WTC11 (cell line): ENCODE results near the gene DRD2. TPM values are rescaled to one million over a fixed set of nuclear protein-coding genes. Genes with fewer than 3 reads are reported as not detected.

Experiments used
- ATAC-seq: fragments of 200-7000 bp; cut with Tn5 transposase; 2 replicates; pipeline ENCODE4 v1.10.0; 2021; ENCODE audit warnings: mild to moderate bottlenecking, moderate library complexity
- CTCF ChIA-PET: fragments of 300-600 bp; sonication (Branson Sonifier 250); formaldehyde crosslinking; loops from one replicate; lab custom pipeline; 2021; ENCODE audit warnings: antibody characterized with exemption; lab: Charles Lee
- POLR2A ChIA-PET: fragments of 350-600 bp; sonication (Branson Sonifier 250); formaldehyde crosslinking; loops from one replicate; lab custom pipeline; 2021; ENCODE audit warnings: antibody characterized with exemption; lab: Charles Lee
- DNase-seq: peaks from one replicate; pipeline ENCODE4 v3.0.0; 2021; ENCODE audit warnings: low spot score
- H3K27ac Mint-ChIP-seq: 2 replicates; pipeline ENCODE4 v1.8.0; 2021; ENCODE audit warnings: mixed read lengths
- H3K27me3 Mint-ChIP-seq: 2 replicates; pipeline ENCODE4 v1.8.0; 2021; ENCODE audit warnings: low read depth, mild to moderate bottlenecking, moderate library complexity, mixed read lengths
- H3K36me3 Mint-ChIP-seq: 2 replicates; pipeline ENCODE4 v1.8.0; 2021; ENCODE audit warnings: mixed read lengths
- H3K4me1 Mint-ChIP-seq: 2 replicates; pipeline ENCODE4 v1.8.0; 2022; ENCODE audit warnings: mixed read lengths
- H3K4me3 Mint-ChIP-seq: 2 replicates; pipeline ENCODE4 v1.8.0; 2021; ENCODE audit warnings: mild to moderate bottlenecking, moderate library complexity, mixed read lengths
- H3K9me3 Mint-ChIP-seq: 2 replicates; pipeline ENCODE4 v1.8.0; 2021; ENCODE audit warnings: mixed read lengths
- CBFB ChIP-seq: sonication (generic); formaldehyde crosslinking; IDR thresholded peaks from 2 replicates; pipeline ENCODE4 v1.8.1; 2022; ENCODE audit warnings: mild to moderate bottlenecking, low read depth, missing genetic modification reagents
- CREB1 ChIP-seq: sonication (generic); formaldehyde crosslinking; IDR thresholded peaks from 2 replicates; pipeline ENCODE4 v1.8.0; 2023; ENCODE audit warnings: mild to moderate bottlenecking, missing genetic modification reagents
- CTCF ChIP-seq: fragments of 200-600 bp; IDR thresholded peaks from 2 replicates; pipeline ENCODE4 v1.8.0; 2022; ENCODE audit warnings: antibody characterized with exemption
- E2F5 ChIP-seq: sonication (generic); formaldehyde crosslinking; IDR thresholded peaks from 2 replicates; pipeline ENCODE4 v1.8.1; 2022; ENCODE audit warnings: mild to moderate bottlenecking, moderate library complexity, missing genetic modification reagents
- GTF2I ChIP-seq: fragments of 250-450 bp; sonication (Bioruptor Pico); conservative IDR thresholded peaks from 2 replicates; pipeline ENCODE4 v1.4.0; 2021; ENCODE audit warnings: mild to moderate bottlenecking
- MAX ChIP-seq: sonication (generic); formaldehyde crosslinking; IDR thresholded peaks from 2 replicates; pipeline ENCODE4 v1.8.0; 2022; ENCODE audit warnings: mild to moderate bottlenecking, missing genetic modification reagents
- MXD4 ChIP-seq: fragments of 250-450 bp; sonication (Bioruptor Pico); IDR thresholded peaks from 2 replicates; pipeline ENCODE4 v1.8.0; 2021; ENCODE audit warnings: mild to moderate bottlenecking, moderate library complexity, borderline replicate concordance
- NFE2L1 ChIP-seq: sonication (generic); formaldehyde crosslinking; IDR thresholded peaks from 2 replicates; pipeline ENCODE4 v1.8.1; 2023; ENCODE audit warnings: missing genetic modification reagents
- NR1H2 ChIP-seq: sonication (generic); formaldehyde crosslinking; IDR thresholded peaks from 2 replicates; pipeline ENCODE4 v1.9.0; 2021; ENCODE audit warnings: mild to moderate bottlenecking, moderate library complexity, missing genetic modification reagents
- NR3C1 ChIP-seq: sonication (generic); formaldehyde crosslinking; conservative IDR thresholded peaks from 2 replicates; pipeline ENCODE4 v1.8.1; 2023; ENCODE audit warnings: low read depth, mild to moderate bottlenecking, missing genetic modification reagents
- OVOL2 ChIP-seq: fragments of 250-450 bp; sonication (Bioruptor Pico); IDR thresholded peaks from 2 replicates; pipeline ENCODE4 v1.9.0; 2021; ENCODE audit warnings: mild to moderate bottlenecking, borderline replicate concordance
- PRDM15 ChIP-seq: sonication (generic); formaldehyde crosslinking; IDR thresholded peaks from 2 replicates; pipeline ENCODE4 v1.8.0; 2022; ENCODE audit warnings: missing genetic modification reagents
- SOX15 ChIP-seq: fragments of 250-450 bp; sonication (Bioruptor Pico); IDR thresholded peaks from 2 replicates; pipeline ENCODE4 v1.9.0; 2021; ENCODE audit warnings: mild to moderate bottlenecking
- TEAD1 ChIP-seq: sonication (generic); formaldehyde crosslinking; IDR thresholded peaks from 2 replicates; pipeline ENCODE4 v1.8.0; 2022; ENCODE audit warnings: mild to moderate bottlenecking, missing genetic modification reagents
- TEAD4 ChIP-seq: sonication (generic); formaldehyde crosslinking; IDR thresholded peaks from 2 replicates; pipeline ENCODE4 v1.8.0; 2022; ENCODE audit warnings: mild to moderate bottlenecking, missing genetic modification reagents
- ZBTB21 ChIP-seq: sonication (generic); formaldehyde crosslinking; IDR thresholded peaks from 2 replicates; pipeline ENCODE4 v1.8.1; 2023; ENCODE audit warnings: mild to moderate bottlenecking, missing genetic modification reagents, borderline replicate concordance
- ZNF281 ChIP-seq: sonication (generic); formaldehyde crosslinking; IDR thresholded peaks from 2 replicates; pipeline ENCODE4 v1.8.0; 2023; ENCODE audit warnings: mild to moderate bottlenecking, missing genetic modification reagents
- total RNA-seq: library from RNA; stranded (reverse); gene quantifications from 3 replicates; pipeline ENCODE4 v1.2.3, GENCODE V29; 2021
- TF ChIP-seq, protein P1 (sequence below): sonication (generic); formaldehyde crosslinking; IDR thresholded peaks from 2 replicates; pipeline ENCODE4 v1.8.1; 2022; ENCODE audit warnings: low read depth, missing genetic modification reagents, borderline replicate concordance
- TF ChIP-seq, protein P2 (sequence below): sonication (generic); formaldehyde crosslinking; IDR thresholded peaks from 2 replicates; pipeline ENCODE4 v1.8.1; 2022; ENCODE audit warnings: low read depth, mild to moderate bottlenecking, moderate library complexity, missing genetic modification reagents, borderline replicate concordance
- TF ChIP-seq, protein P3 (sequence below): sonication (generic); formaldehyde crosslinking; conservative IDR thresholded peaks from 2 replicates; pipeline ENCODE4 v1.8.1; 2022; ENCODE audit warnings: mild to moderate bottlenecking, missing genetic modification reagents
- TF ChIP-seq, protein P4 (sequence below): sonication (generic); formaldehyde crosslinking; IDR thresholded peaks from 2 replicates; pipeline ENCODE4 v1.8.1; 2022; ENCODE audit warnings: missing genetic modification reagents, borderline replicate concordance

Gene DRD2
- total RNA-seq, 1 experiment from 2014 or later, result 0.20 TPM

DNA sequence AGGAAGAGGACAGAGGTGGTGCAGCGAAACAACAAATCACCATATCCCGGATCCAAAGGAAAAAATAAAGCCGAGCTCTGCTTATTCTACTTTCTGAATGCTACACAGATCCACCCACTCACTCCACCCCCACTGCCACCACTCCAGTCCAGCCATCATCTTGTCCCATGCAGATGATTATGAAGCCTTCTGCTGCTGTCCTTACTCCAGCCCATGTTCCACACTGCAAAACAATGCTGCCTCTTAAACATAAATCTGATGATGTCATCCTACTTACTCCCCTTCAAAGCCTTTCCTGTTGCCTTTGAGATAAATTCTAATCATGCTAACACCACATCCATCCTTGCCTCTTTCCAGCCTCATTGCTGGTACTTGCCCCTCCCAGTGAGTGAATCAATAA is 6.5 kb upstream of the DRD2 start:
- DNase-seq (no peak), ATAC-seq (no peak)
- 0 out of 2 replicates have a peak, but pooled peaks cover 3% of the 10 kb centered on the region for H3K9me3 Mint-ChIP-seq
- H3K27me3 Mint-ChIP-seq, result peaks cover 12% of the 10 kb centered on the region
- POLR2A ChIA-PET, result no interaction called here
- CTCF ChIA-PET, result interaction anchor here (1.2 kb wide), 1 partner anchor 24 kb away, joined by 3 read pairs; no protein-coding TSS in a partner anchor
- TF ChIP-seq E2F5 (CRISPR knock-in tag) (no peak), MXD4 (CRISPR knock-in tag) (no peak), ZBTB21 (CRISPR knock-in tag) (no peak)
- TF ChIP-seq, all 79 proteins: peak for 0
- Mint-ChIP-seq H3K36me3 (no peaks in the 10 kb centered on the region), H3K4me3 (no peak overlapping the region), H3K27ac (no peak overlapping the region), H3K4me1 (no peaks in the 10 kb centered on the region)

- CTCF ChIA-PET, result interaction anchor here (1.2 kb wide), 1 partner anchor 23 kb away, joined by 3 read pairs; no protein-coding TSS in a partner anchor
- H3K27me3 Mint-ChIP-seq, result peaks cover 16% of the 10 kb centered on the region
- no peak for TF ChIP-seq NR3C1 (CRISPR knock-in tag)
- TF ChIP-seq, protein P1, sequence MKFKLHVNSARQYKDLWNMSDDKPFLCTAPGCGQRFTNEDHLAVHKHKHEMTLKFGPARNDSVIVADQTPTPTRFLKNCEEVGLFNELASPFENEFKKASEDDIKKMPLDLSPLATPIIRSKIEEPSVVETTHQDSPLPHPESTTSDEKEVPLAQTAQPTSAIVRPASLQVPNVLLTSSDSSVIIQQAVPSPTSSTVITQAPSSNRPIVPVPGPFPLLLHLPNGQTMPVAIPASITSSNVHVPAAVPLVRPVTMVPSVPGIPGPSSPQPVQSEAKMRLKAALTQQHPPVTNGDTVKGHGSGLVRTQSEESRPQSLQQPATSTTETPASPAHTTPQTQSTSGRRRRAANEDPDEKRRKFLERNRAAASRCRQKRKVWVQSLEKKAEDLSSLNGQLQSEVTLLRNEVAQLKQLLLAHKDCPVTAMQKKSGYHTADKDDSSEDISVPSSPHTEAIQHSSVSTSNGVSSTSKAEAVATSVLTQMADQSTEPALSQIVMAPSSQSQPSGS, result no peak
- TF ChIP-seq CREB1 (CRISPR knock-in tag), result no peak
- TF ChIP-seq, protein P2, sequence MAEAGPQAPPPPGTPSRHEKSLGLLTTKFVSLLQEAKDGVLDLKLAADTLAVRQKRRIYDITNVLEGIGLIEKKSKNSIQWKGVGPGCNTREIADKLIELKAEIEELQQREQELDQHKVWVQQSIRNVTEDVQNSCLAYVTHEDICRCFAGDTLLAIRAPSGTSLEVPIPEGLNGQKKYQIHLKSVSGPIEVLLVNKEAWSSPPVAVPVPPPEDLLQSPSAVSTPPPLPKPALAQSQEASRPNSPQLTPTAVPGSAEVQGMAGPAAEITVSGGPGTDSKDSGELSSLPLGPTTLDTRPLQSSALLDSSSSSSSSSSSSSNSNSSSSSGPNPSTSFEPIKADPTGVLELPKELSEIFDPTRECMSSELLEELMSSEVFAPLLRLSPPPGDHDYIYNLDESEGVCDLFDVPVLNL (CRISPR knock-in tag), result no peak
- no peak for TF ChIP-seq ZNF281 (CRISPR knock-in tag)
- TF ChIP-seq MAX (CRISPR knock-in tag), result no peak
- TF ChIP-seq CBFB (CRISPR knock-in tag), result no peak
- TF ChIP-seq TEAD1 (CRISPR knock-in tag), result no peak
- TF ChIP-seq, protein P3, sequence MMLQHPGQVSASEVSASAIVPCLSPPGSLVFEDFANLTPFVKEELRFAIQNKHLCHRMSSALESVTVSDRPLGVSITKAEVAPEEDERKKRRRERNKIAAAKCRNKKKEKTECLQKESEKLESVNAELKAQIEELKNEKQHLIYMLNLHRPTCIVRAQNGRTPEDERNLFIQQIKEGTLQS (CRISPR knock-in tag), result no peak
- TF ChIP-seq TEAD4 (CRISPR knock-in tag), result no peak
- TF ChIP-seq PRDM15 (CRISPR knock-in tag), result no peak
- TF ChIP-seq SOX15 (CRISPR knock-in tag), result no peak
- no peak for TF ChIP-seq OVOL2 (CRISPR knock-in tag)
- no peak for TF ChIP-seq GTF2I (CRISPR knock-in tag)
- no peak for TF ChIP-seq NFE2L1 (CRISPR knock-in tag)
- TF ChIP-seq NR1H2 (CRISPR knock-in tag), result no peak
- no peak for TF ChIP-seq CTCF
- TF ChIP-seq, protein P4, sequence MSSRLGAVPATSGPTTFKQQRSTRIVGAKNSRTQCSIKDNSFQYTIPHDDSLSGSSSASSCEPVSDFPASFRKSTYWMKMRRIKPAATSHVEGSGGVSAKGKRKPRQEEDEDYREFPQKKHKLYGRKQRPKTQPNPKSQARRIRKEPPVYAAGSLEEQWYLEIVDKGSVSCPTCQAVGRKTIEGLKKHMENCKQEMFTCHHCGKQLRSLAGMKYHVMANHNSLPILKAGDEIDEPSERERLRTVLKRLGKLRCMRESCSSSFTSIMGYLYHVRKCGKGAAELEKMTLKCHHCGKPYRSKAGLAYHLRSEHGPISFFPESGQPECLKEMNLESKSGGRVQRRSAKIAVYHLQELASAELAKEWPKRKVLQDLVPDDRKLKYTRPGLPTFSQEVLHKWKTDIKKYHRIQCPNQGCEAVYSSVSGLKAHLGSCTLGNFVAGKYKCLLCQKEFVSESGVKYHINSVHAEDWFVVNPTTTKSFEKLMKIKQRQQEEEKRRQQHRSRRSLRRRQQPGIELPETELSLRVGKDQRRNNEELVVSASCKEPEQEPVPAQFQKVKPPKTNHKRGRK, result no peak
Measured at GRCh38 chr11:113481226-113481625, 6.0 kb upstream of the DRD2 start.

More at GRCh38 chr11:113481226-113481625, 6.0 kb upstream of the DRD2 start:
- DNase-seq, result no peak
- H3K36me3 Mint-ChIP-seq, result no peaks in the 10 kb centered on the region
- no peaks in the 10 kb centered on the region for H3K4me1 Mint-ChIP-seq
- POLR2A ChIA-PET, result no interaction called here
- no peak overlapping the region for H3K27ac Mint-ChIP-seq
- H3K4me3 Mint-ChIP-seq, result no peak overlapping the region
- H3K9me3 Mint-ChIP-seq, result 0 out of 2 replicates have a peak, but pooled peaks cover 3% of the 10 kb centered on the region
- no peak for ATAC-seq
